ENCODE results near the gene HCN2.

- no peak for TF ChIP-seq CTCF (IDR thresholded peaks at IDR 0.05)
- no peak for TF ChIP-seq POLR2A (IDR thresholded peaks at IDR 0.05)
- TF ChIP-seq POLR2AphosphoS5 (IDR thresholded peaks at IDR 0.05), result no peak
- TF ChIP-seq EP300 (IDR thresholded peaks at IDR 0.05), result no peak
Observed at GRCh38 chr19:574658-575526, 14.8 kb upstream of the HCN2 start.

Measured in upper lobe of left lung (tissue), 4 donors.